ENCODE results near the gene PTBP3. TPM values are rescaled to one million over a fixed set of nuclear protein-coding genes. Genes with fewer than 3 reads are reported as not detected.
"Not testable (repeated sequence)": the region's sequence is repeated elsewhere in the genome, so short reads cannot be mapped to it uniquely, and the experiment has no call there.

PTBP3 gene
- total RNA-seq, 1 donor from 2014 or later: 42.5 TPM

GRCh38 chr9:112366591-112366990, 33.2 kb upstream of the PTBP3 start:
- H3K4me3 Mint-ChIP-seq: no peak overlapping the region
- H3K4me1 Mint-ChIP-seq: no peaks in the 10 kb centered on the region
- H3K27ac Mint-ChIP-seq (ENCODE audit: unreplicated experiment): no peak overlapping the region
- peaks cover 27% of the 10 kb centered on the region for H3K9me3 Mint-ChIP-seq
- DNase-seq (ENCODE audit: low read depth, low spot score): no peak
- peaks cover 26% of the 10 kb centered on the region for H3K36me3 Mint-ChIP-seq (ENCODE audit: low read depth)
- H3K27me3 Mint-ChIP-seq (ENCODE audit: low read depth): no peaks in the 10 kb centered on the region
- TF ChIP-seq CTCF (conservative IDR thresholded peaks at IDR 0.05): no peak

- not testable (repeated sequence) for H3K27me3 Mint-ChIP-seq (ENCODE audit: low read depth); H3K4me3 Mint-ChIP-seq; DNase-seq (ENCODE audit: low read depth, low spot score); H3K4me1 Mint-ChIP-seq; H3K27ac Mint-ChIP-seq (ENCODE audit: unreplicated experiment)
- peaks cover 23% of the 10 kb centered on the region for H3K9me3 Mint-ChIP-seq
- peaks cover 21% of the 10 kb centered on the region for H3K36me3 Mint-ChIP-seq (ENCODE audit: low read depth)
Measured at GRCh38 chr9:112365257-112365656, 31.8 kb upstream of the PTBP3 start.

GRCh38 chr9:112364761-112365160, 31.3 kb upstream of the PTBP3 start:
- Mint-ChIP-seq H3K4me1 (no peaks in the 10 kb centered on the region), H3K9me3 (peaks cover 20% of the 10 kb centered on the region), H3K36me3 (ENCODE audit: low read depth) (peaks cover 18% of the 10 kb centered on the region)

GRCh38 chr9:112361601-112362000, 28.2 kb upstream of the PTBP3 start:
- TF ChIP-seq CTCF (conservative IDR thresholded peaks at IDR 0.05): peak; percentile 79
- peaks cover 5% of the 10 kb centered on the region for H3K36me3 Mint-ChIP-seq (ENCODE audit: low read depth)
- DNase-seq (ENCODE audit: low read depth, low spot score): peak; percentile 16

More at GRCh38 chr9:112364761-112365160, 31.3 kb upstream of the PTBP3 start:
- no peak for DNase-seq (ENCODE audit: low read depth, low spot score)
- Mint-ChIP-seq H3K27ac (ENCODE audit: unreplicated experiment) (no peak overlapping the region), H3K4me3 (no peak overlapping the region), H3K27me3 (ENCODE audit: low read depth) (no peaks in the 10 kb centered on the region)
- no peak for TF ChIP-seq CTCF (conservative IDR thresholded peaks at IDR 0.05)

GRCh38 chr9:112360047-112360804, 26.8 kb upstream of the PTBP3 start:
- no peak for DNase-seq (ENCODE audit: low read depth, low spot score)
- TF ChIP-seq CTCF (conservative IDR thresholded peaks at IDR 0.05): no peak
- no peaks in the 10 kb centered on the region for H3K4me1 Mint-ChIP-seq
- no peak overlapping the region for H3K4me3 Mint-ChIP-seq
- H3K27ac Mint-ChIP-seq (ENCODE audit: unreplicated experiment): no peak overlapping the region
- H3K36me3 Mint-ChIP-seq (ENCODE audit: low read depth): no peaks in the 10 kb centered on the region
- peaks cover 3% of the 10 kb centered on the region for H3K9me3 Mint-ChIP-seq
- no peaks in the 10 kb centered on the region for H3K27me3 Mint-ChIP-seq (ENCODE audit: low read depth)

More at GRCh38 chr9:112361601-112362000, 28.2 kb upstream of the PTBP3 start:
- Mint-ChIP-seq H3K4me3 (no peak overlapping the region), H3K4me1 (no peaks in the 10 kb centered on the region), H3K9me3 (peaks cover 8% of the 10 kb centered on the region), H3K27me3 (ENCODE audit: low read depth) (no peaks in the 10 kb centered on the region), H3K27ac (ENCODE audit: unreplicated experiment) (no peak overlapping the region)

- no peak overlapping the region for H3K27ac Mint-ChIP-seq (ENCODE audit: unreplicated experiment)
- TF ChIP-seq CTCF (conservative IDR thresholded peaks at IDR 0.05): no peak
- H3K9me3 Mint-ChIP-seq: peaks cover 2% of the 10 kb centered on the region
- no peaks in the 10 kb centered on the region for H3K27me3 Mint-ChIP-seq (ENCODE audit: low read depth)
- DNase-seq (ENCODE audit: low read depth, low spot score): no peak
- H3K36me3 Mint-ChIP-seq (ENCODE audit: low read depth): no peaks in the 10 kb centered on the region
- no peaks in the 10 kb centered on the region for H3K4me1 Mint-ChIP-seq
- no peak overlapping the region for H3K4me3 Mint-ChIP-seq
Measured at GRCh38 chr9:112355427-112355897, 22.0 kb upstream of the PTBP3 start.

Data from neural crest cell (in vitro differentiated cells).